Neuronal stem cell (in vitro differentiated cells): ENCODE results near the gene RALGAPA2.

Experiments used
- DNase-seq: peaks from one replicate; pipeline ENCODE4 v3.0.0-alpha.2; 2013; ENCODE audit warnings: low spot score
- H2AFZ ChIP-seq: one replicate; pipeline ENCODE4 v1.6.1; 2013; ENCODE audit warnings: mild to moderate bottlenecking, low read length, inconsistent platforms
- H2AK5ac ChIP-seq: 2 replicates; pipeline ENCODE4 v1.6.1; 2013; ENCODE audit warnings: low read depth, mild to moderate bottlenecking, inconsistent platforms, low read length, moderate library complexity, mixed read lengths
- H2BK120ac ChIP-seq: 2 replicates; pipeline ENCODE4 v1.6.1; 2013; ENCODE audit warnings: low read depth, mild to moderate bottlenecking, inconsistent platforms, low read length, moderate library complexity, mixed read lengths
- H2BK12ac ChIP-seq: one replicate; pipeline ENCODE4 v1.6.1; 2013; ENCODE audit warnings: low read length, inconsistent platforms
- H2BK15ac ChIP-seq: 2 replicates; pipeline ENCODE4 v1.6.1; 2013; ENCODE audit warnings: mild to moderate bottlenecking, low read length, inconsistent platforms, mixed read lengths
- H2BK5ac ChIP-seq: one replicate; pipeline ENCODE4 v1.6.1; 2013; ENCODE audit warnings: inconsistent platforms, mild to moderate bottlenecking, low read length, moderate library complexity
- H3K14ac ChIP-seq: one replicate; pipeline ENCODE4 v1.6.1; 2013; ENCODE audit warnings: low read length, inconsistent platforms
- H3K18ac ChIP-seq: 2 replicates; pipeline ENCODE4 v1.6.1; 2013; ENCODE audit warnings: low read length, inconsistent platforms
- H3K23ac ChIP-seq: 2 replicates; pipeline ENCODE4 v1.6.1; 2013; ENCODE audit warnings: low read depth, mild to moderate bottlenecking, mixed read lengths, low read length, inconsistent platforms; ENCODE audit not compliant: poor library complexity
- H3K27ac ChIP-seq: replicated peaks from 3 replicates; pipeline ENCODE4 v1.5.1; 2013; ENCODE audit warnings: low read length, inconsistent platforms
- H3K27me3 ChIP-seq, 3 experiments: 2 replicates each; pipeline ENCODE4 v1.6.1; 2013; ENCODE audit warnings: low read length in 3 of 3, mild to moderate bottlenecking in 2 of 3, inconsistent platforms in 1 of 3, low read depth in 1 of 3, mixed read lengths in 1 of 3, moderate library complexity in 1 of 3; ENCODE audit not compliant: control insufficient read depth in 3 of 3, insufficient read depth in 3 of 3
- H3K36me3 ChIP-seq, 2 donors: replicated peaks in 1 of 2; 2 replicates each; pipeline ENCODE4 v1.6.1; 2013; ENCODE audit warnings: low read length in 2 of 2; ENCODE audit not compliant: control insufficient read depth in 2 of 2, insufficient read depth in 2 of 2
- H3K4ac ChIP-seq: 2 replicates; pipeline ENCODE4 v1.6.1; 2013; ENCODE audit warnings: inconsistent platforms, mild to moderate bottlenecking, low read length, moderate library complexity
- H3K4me1 ChIP-seq, 2 donors: 1 replicate in 1 of 2; 2 replicates in 1 of 2; pipeline ENCODE4 v1.6.1; 2013; ENCODE audit warnings: low read length in 2 of 2, low read depth in 1 of 2; ENCODE audit not compliant: control insufficient read depth in 2 of 2, insufficient read depth in 1 of 2
- H3K4me2 ChIP-seq: one replicate; pipeline ENCODE4 v1.6.1; 2013; ENCODE audit warnings: mild to moderate bottlenecking, low read length, inconsistent platforms; ENCODE audit not compliant: insufficient read depth, poor library complexity, severe bottlenecking
- H3K4me3 ChIP-seq, 2 donors: 2 replicates each; pipeline ENCODE4 v1.5.1; 2013; ENCODE audit warnings: low read length in 2 of 2, mild to moderate bottlenecking in 2 of 2, inconsistent platforms in 1 of 2, moderate library complexity in 1 of 2
- H3K79me1 ChIP-seq: one replicate; pipeline ENCODE4 v1.6.1; 2013; ENCODE audit warnings: low read depth, mild to moderate bottlenecking, inconsistent platforms, low read length, moderate library complexity
- H3K9ac ChIP-seq: one replicate; pipeline ENCODE4 v1.6.1; 2013; ENCODE audit warnings: mild to moderate bottlenecking, low read depth, low read length, inconsistent platforms; ENCODE audit not compliant: poor library complexity
- H3K9me3 ChIP-seq, 2 donors: replicated peaks in 1 of 2; 2 replicates each; pipeline versions ENCODE3 to v1.6.1; 2013; ENCODE audit warnings: low read length in 2 of 2, mild to moderate bottlenecking in 2 of 2, inconsistent platforms in 1 of 2, low read depth in 1 of 2, mixed read lengths in 1 of 2, moderate library complexity in 1 of 2; ENCODE audit not compliant: control insufficient read depth in 2 of 2, insufficient read depth in 1 of 2
- H4K8ac ChIP-seq: one replicate; pipeline ENCODE4 v1.6.1; 2013; ENCODE audit warnings: low read depth, mild to moderate bottlenecking, inconsistent platforms, low read length, moderate library complexity
- H4K91ac ChIP-seq: one replicate; pipeline ENCODE4 v1.6.1; 2013; ENCODE audit warnings: low read length, low read depth, mild to moderate bottlenecking, inconsistent platforms; ENCODE audit not compliant: poor library complexity
- WGBS, 2 donors: extraction: QIAGEN DNeasy Blood & Tissue Kit; methylation state at CpG; one replicate each; pipeline ENCODE4 v1.1.7; 2013; ENCODE audit warnings: missing lambda C conversion rate in 2 of 2, mixed read lengths in 1 of 2; ENCODE audit not compliant: insufficient read length in 2 of 2, insufficient replicate concordance in 1 of 2; ENCODE audit errors: extremely low coverage in 2 of 2; 5-methylcytosine and 5-hydroxymethylcytosine counted together

Gene RALGAPA2

DNA sequence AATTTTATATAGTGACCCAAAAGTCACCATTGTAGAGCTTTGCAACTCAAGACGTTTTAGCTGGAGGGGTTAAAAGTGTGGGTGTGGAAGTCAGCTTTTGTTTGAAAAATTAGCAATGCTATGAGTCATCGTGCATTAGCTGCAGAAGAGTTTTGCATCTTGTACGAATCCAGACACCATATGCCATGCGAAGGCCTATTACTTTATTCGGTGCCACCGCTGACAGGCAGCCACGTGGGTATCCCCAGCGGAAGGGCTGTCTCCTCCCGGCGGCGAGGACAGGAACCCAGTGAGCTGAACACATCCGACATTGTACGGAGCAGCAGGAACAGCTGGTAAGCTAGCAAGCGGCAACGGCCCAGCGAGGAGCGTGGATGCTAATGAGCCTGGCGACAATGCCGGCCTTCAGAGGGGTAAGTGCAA is 260.2 kb downstream of the RALGAPA2 start:
- no peak overlapping the region for H4K91ac ChIP-seq
- H3K23ac ChIP-seq = no peak overlapping the region
- no peak overlapping the region for H4K8ac ChIP-seq
- peak; percentile 69 for DNase-seq
- no CpG with 5 or more reads among the region's 19 CpGs for WGBS, 2 donors
- H3K27ac ChIP-seq = no peak overlapping the region
- H3K14ac ChIP-seq = no peak overlapping the region
- H3K79me1 ChIP-seq = no peaks in the 10 kb centered on the region
- H3K9ac ChIP-seq = no peak overlapping the region
- H2BK12ac ChIP-seq = no peak overlapping the region
- H3K27me3 ChIP-seq = no peaks in the 10 kb centered on the region
- H2BK120ac ChIP-seq = no peak overlapping the region
- H2BK15ac ChIP-seq = no peak overlapping the region
- peak overlapping the region in 1 of 2 donors; percentile 21 for H3K4me3 ChIP-seq
- H3K4ac ChIP-seq = no peak overlapping the region
- H2BK5ac ChIP-seq = no peak overlapping the region
- peak overlapping the region; percentile 72 for H2AFZ ChIP-seq
- H3K4me1 ChIP-seq = peaks cover 16 to 18% of the 10 kb centered on the region in 2 donors
- no peak overlapping the region for H2AK5ac ChIP-seq
- no peaks in the 10 kb centered on the region for H3K36me3 ChIP-seq
- H3K4me2 ChIP-seq = peak overlapping the region; percentile 21
- no peak overlapping the region for H3K18ac ChIP-seq
- no peaks in the 10 kb centered on the region for H3K9me3 ChIP-seq

DNA sequence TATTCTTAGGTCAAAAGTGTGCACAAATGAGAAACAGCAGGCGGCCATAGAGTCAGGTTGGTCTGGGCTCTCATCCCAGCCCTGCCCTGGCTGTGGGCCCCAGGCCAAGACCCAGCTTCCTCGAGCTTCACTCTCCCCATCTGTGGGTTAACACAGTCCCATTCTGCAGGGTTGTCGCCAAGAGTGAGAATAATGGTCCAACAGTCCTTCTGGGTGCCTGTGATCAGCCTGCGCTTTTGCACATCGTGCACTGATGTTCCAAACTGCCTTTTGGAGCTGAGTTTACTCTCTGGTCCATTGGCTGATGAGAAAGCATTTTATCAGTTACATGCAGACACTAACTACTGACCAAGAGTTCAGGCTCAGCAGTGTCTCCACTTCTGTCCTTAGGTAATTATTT is 261.9 kb downstream of the RALGAPA2 start:
- H3K27ac ChIP-seq = no peak overlapping the region
- no peak for DNase-seq
- H3K79me1 ChIP-seq = no peaks in the 10 kb centered on the region
- no peak overlapping the region for H3K4me2 ChIP-seq
- no peaks in the 10 kb centered on the region for H3K9me3 ChIP-seq
- H2AK5ac ChIP-seq = no peak overlapping the region
- no peak overlapping the region for H2BK120ac ChIP-seq
- H2BK5ac ChIP-seq = no peak overlapping the region
- H3K9ac ChIP-seq = peak overlapping the region; percentile 56
- H3K18ac ChIP-seq = no peak overlapping the region
- peaks cover 18 to 27% of the 10 kb centered on the region in 2 donors for H3K4me1 ChIP-seq
- H3K23ac ChIP-seq = no peak overlapping the region
- H3K4ac ChIP-seq = no peak overlapping the region
- WGBS, 2 donors = no CpG with 5 or more reads among the region's 5 CpGs
- H3K36me3 ChIP-seq = no peaks in the 10 kb centered on the region
- H2BK15ac ChIP-seq = no peak overlapping the region
- no peaks in the 10 kb centered on the region for H3K27me3 ChIP-seq
- no peak overlapping the region for H4K91ac ChIP-seq
- no peak overlapping the region for H4K8ac ChIP-seq
- no peak overlapping the region for H2AFZ ChIP-seq
- no peak overlapping the region for H2BK12ac ChIP-seq
- H3K4me3 ChIP-seq = no peak overlapping the region
- H3K14ac ChIP-seq = no peak overlapping the region

DNA sequence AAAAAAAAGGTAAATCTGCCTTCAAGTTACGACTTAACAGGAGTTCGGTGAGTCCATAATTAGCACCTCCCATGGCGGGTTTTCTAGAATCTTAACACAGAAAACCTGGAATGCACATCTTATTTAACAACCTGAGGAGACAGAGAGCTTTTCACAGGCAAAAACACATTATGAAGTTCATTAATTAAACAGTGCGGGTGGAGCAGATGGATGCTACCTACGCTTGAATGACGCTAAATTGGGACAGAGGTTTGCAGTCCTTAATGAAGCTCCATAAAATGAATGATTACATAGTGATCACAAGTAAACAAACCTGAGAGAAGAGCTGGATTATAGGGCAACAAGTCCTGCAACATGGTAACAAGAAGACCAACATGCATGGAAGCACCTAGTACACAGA is 263.6 kb downstream of the RALGAPA2 start:
- Histone ChIP-seq H4K91ac (no peak overlapping the region), H3K4ac (no peak overlapping the region), H2AFZ (no peak overlapping the region), H3K14ac (no peak overlapping the region), H2BK15ac (no peak overlapping the region), H3K23ac (no peak overlapping the region), H3K9ac (no peak overlapping the region), H3K27me3 (no peaks in the 10 kb centered on the region), H2BK5ac (no peak overlapping the region), H2BK120ac (no peak overlapping the region), H4K8ac (no peak overlapping the region), H3K27ac (no peak overlapping the region), H3K18ac (no peak overlapping the region), H3K36me3 (no peaks in the 10 kb centered on the region), H3K4me1 (peaks cover 16 to 27% of the 10 kb centered on the region in 2 donors), H3K79me1 (no peaks in the 10 kb centered on the region), H2BK12ac (no peak overlapping the region), H3K4me2 (no peak overlapping the region), H3K4me3 (no peak overlapping the region), H2AK5ac (no peak overlapping the region), H3K9me3 (no peaks in the 10 kb centered on the region)
- DNase-seq = no peak
- no CpG with 5 or more reads among the region's 6 CpGs for WGBS, 2 donors

DNA sequence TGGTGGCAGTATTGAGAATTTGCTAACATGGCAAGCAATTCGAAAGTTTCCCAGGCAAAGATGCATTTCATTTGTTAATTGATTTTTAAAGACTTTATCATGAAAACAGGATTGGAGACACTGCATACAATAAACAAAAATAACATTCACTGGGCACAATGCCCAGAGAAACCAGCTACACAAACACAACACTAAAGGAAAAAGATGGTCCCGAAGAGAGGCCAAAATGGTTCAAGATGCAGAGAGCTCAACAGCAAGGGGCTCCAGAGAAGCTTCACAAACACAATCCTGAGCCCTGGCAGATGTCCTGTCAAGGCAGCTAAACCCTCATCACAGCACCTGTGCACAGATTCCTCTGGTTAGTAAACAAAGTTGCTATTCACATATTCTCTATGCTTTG is 265.2 kb downstream of the RALGAPA2 start:
- Histone ChIP-seq H2BK15ac (no peak overlapping the region), H3K27me3 (no peaks in the 10 kb centered on the region), H4K8ac (no peak overlapping the region), H3K79me1 (no peaks in the 10 kb centered on the region), H3K4ac (no peak overlapping the region), H3K23ac (no peak overlapping the region), H3K4me2 (no peak overlapping the region), H3K4me3 (no peak overlapping the region), H3K9ac (no peak overlapping the region), H2BK12ac (no peak overlapping the region), H3K4me1 (peaks cover 9 to 22% of the 10 kb centered on the region in 2 donors), H3K14ac (no peak overlapping the region), H2BK120ac (no peak overlapping the region), H3K9me3 (no peaks in the 10 kb centered on the region), H3K27ac (no peak overlapping the region), H4K91ac (no peak overlapping the region), H2BK5ac (no peak overlapping the region), H3K18ac (no peak overlapping the region), H2AFZ (no peak overlapping the region), H2AK5ac (no peak overlapping the region), H3K36me3 (no peaks in the 10 kb centered on the region)
- no CpG with 5 or more reads among the region's 2 CpGs for WGBS, 2 donors
- DNase-seq = no peak
